MV-4-11 (cell line): Measurements from ENCODE around the gene TCF4.

ENCODE experiments used
- DNase-seq: peaks from one replicate; lab custom pipeline; 2025; lab: John Stamatoyannopoulos, UW

TCF4 gene

GRCh38 chr18:55585920-55586561 lies 2.0 kb downstream of the TCF4 start:
- no peak for DNase-seq

DNA sequence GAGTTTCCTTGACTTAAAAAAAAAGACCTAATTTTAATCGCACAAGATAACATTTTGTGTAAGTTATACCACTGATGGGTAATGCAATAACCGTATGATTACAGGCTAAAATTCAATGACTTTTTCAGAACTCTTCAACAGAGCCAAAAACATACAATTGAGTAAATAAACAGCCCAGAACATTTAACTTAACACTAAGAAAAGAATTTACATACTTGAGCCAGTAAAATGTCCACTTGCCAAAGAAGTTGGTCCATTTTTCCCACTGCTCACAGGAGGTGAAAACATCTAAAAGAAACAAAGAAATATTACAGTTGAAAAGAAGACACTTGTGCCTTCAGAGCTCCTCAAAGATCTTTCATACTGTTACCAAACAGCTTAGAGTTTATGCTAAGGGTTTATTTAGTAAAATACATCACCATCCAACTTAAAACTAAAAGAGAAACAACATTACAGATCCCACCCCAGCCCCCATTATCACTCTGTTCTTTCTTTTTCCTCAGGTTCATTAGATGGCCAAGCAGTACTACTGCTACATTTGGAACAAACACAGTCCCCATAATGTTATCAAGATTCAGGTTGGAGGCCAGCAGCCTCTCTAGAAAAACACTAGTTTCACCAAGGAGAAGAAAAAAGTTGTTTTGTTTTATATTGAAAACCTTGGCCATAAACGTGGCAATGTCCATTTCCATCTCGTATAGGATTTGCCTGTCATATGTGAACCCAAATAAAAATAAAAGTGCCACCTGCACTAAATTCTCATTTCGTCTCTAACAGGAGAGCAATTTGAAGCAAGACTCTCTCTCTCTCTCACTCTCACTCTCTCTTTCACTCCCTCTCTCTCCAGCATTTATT lies 2.7 kb downstream of the TCF4 start:
- no peak for DNase-seq

- no peak for DNase-seq
These were observed 3.8 kb downstream of the TCF4 start for GRCh38 chr18:55584201-55584600.

- no peak for DNase-seq
These were observed 5.7 kb downstream of the TCF4 start for GRCh38 chr18:55582325-55582724.

- no peak for DNase-seq
These were observed 8.3 kb downstream of the TCF4 start for GRCh38 chr18:55579501-55580270.

DNA sequence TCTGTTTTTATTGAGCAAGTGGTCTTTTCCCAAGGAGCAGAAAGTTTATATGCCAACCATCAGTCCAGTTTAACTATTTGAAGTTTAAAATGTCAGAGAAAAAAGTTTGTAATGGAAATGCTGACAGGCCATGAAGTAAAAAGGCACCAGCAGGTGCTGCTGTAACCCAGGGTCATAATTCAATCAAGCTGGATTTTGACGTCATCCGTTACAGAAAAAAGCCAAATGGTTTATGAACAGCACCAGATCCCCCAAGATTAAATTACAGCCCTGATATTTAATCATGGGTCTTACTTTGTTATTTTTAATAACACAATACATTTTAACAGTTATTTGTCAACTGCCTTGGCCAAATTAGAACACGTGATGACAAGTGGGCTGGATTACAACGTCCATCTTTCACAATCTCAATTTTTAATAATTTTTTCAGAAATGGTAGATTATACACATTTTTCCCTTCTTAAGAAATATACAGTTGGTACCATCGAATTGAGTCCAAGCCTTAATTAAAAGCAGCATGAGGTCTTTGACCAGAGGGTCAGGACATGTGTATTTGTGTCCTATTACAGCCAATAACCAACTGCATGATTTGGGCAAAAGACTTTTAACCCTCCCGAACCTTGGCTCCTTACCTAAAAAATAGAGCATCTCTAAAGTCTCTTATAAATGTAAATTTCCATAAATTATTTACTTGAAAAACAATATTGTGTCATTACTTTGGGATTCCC lies 10.0 kb downstream of the TCF4 start:
- no peak for DNase-seq

GRCh38 chr18:55576001-55576400 lies 12.0 kb downstream of the TCF4 start:
- peak; percentile 77 for DNase-seq

DNA sequence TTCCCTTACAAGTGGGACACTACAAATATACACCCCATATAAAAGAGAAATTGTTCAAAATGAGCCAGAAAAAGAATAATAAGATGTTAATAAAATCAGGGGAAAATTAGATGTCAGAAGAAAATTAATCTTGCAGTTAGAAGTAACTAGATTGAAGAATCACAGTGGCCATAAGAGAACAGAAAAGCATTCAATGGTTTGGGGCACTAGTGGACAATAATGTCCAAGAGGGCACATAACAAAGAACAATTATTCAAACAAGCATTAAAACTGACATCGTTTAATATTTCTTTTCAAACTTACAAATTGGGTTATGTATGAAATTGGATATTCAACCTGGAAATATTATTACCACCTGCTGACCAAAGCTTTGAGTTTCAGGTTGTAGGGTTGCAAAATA lies 12.9 kb downstream of the TCF4 start:
- DNase-seq, result no peak

GRCh38 chr18:55573386-55573785 lies 14.6 kb downstream of the TCF4 start:
- no peak for DNase-seq

DNA sequence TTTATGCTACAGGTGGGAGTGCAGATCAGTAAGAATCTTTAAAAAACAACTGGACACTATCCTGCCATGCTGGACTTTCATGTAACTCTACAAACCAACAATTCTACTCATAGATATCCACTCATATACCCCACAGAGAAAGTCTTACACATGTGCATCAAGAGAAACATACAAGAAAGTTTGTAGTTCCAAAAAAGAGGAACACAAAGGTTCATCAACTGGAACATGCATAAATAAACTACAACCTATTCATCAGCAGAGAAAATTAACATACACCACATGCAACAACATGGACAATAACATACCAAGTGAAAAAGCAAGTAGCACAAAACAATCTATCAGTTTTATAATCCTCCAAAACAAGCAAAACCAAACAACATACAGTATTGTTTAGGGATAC lies 17.0 kb downstream of the TCF4 start:
- no peak for DNase-seq

DNA sequence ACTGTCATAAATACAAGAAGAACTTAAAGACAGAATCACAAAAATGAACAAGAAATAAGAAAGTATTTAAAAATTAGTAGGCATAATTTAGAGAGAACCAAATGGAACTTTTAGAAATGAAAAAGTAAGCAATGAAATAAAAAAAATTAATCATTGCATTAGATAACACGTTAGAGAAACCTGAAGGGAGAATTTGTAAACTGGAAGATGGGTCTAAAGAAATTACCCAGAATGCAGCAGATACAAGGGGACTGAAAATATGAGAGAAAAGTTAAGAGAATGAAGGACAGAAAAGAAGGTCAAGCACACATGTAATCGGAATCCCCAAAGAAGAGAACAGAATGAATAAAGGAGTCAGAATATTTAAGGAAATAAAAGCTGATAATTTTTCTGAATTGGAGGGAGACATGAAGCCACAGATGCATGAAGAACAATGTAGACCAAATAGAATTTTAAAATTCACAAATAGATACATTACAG lies 21.5 kb downstream of the TCF4 start:
- DNase-seq, result no peak

GRCh38 chr18:55559739-55560138 lies 28.3 kb downstream of the TCF4 start:
- DNase-seq, result no peak

- DNase-seq, result no peak
These were observed 30.8 kb downstream of the TCF4 start for GRCh38 chr18:55557211-55557610.

GRCh38 chr18:55555395-55556027 lies 32.5 kb downstream of the TCF4 start:
- no peak for DNase-seq

- DNase-seq, result no peak
These were observed 35.3 kb downstream of the TCF4 start for GRCh38 chr18:55552526-55553189.

- no peak for DNase-seq
These were observed 36.8 kb downstream of the TCF4 start for GRCh38 chr18:55551227-55551626.

- no peak for DNase-seq
These were observed 37.5 kb downstream of the TCF4 start for GRCh38 chr18:55550471-55550870.

DNA sequence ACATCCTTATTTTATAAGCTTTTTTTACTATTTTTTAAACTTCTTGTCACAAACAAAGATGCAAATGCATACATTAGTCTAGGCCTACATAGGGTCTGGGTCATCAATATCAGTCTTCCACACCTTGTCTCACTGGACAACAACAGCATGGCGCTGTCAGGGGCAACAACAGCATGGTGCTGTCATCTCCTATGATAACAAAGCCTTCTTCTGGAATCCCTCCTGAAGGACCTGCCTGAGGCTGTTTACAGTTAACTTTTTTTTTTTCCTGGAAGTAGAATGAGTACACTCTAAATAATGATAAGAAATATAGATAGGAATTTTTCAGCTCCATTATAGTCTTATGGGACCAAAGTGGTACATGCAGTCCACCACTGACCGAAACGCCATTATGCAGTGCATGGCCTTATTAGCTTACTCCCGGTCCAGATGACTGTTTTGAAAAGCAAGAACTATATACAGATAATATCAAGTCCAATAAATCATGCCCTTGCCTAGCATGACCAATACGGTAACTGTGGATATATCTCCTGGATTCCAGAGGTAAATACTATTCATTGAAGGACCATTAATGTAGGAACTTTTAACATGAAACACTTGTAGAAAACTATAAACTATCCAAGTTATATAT lies 38.4 kb downstream of the TCF4 start:
- no peak for DNase-seq

GRCh38 chr18:55547705-55548056 lies 40.3 kb downstream of the TCF4 start:
- no peak for DNase-seq

GRCh38 chr18:55546851-55547704 lies 40.9 kb downstream of the TCF4 start:
- DNase-seq, result no peak
